HG03159 (cell line): ENCODE results near the gene GAN.
A peak's percentile ranks its signal among the peaks of the same experiment; 100 is the strongest.
"Not testable (repeated sequence)": the region's sequence is repeated elsewhere in the genome, so short reads cannot be mapped to it uniquely, and the experiment has no call there.

Experiments
- ATAC-seq: cut with Tn5 transposase; IDR thresholded peaks from one replicate; pipeline ENCODE4 v1.9.1; 2021; ENCODE audit warnings: mild to moderate bottlenecking, moderate library complexity; ENCODE audit not compliant: unreplicated experiment

The GAN gene

GRCh38 chr16:81394966-81395655 lies 80.3 kb downstream of the GAN start:
- no peak for ATAC-seq

GRCh38 chr16:81397058-81397878 lies 82.5 kb downstream of the GAN start:
- ATAC-seq, result no peak

DNA sequence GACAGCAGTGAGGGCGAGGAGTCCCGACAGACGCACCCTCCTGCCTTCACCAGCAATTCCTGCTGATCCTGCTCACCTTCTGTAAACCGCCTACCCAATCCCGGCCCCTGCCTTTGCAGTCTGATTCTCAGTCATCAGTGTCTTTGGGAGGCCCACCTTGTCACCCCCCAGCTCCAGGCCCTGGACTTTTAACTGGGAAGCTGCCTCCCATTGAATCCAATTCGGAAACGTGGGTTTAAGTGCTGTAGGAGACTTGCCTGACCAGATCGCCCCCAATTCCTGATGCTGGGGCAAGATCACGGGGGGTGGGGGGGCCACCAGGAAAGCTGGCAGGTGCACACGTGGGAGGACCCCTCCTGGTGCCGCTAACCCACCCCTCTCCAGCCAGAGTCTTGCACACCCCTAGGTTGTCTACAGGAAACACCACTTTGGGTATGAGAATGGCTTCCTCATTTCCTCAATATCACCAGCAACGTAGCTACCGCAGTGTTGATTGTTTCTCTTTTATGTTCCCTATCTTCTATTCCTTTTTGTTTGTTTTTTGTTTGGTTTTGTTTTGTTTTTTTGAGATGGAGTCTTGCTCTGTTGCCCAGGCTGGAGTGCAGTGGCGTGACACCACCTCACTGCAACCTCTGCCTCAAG lies 83.2 kb downstream of the GAN start:
- ATAC-seq, result no peak

- ATAC-seq, result no peak
Observed at GRCh38 chr16:81399909-81400308, 85.1 kb downstream of the GAN start.

GRCh38 chr16:81401035-81401950 lies 86.5 kb downstream of the GAN start:
- no peak for ATAC-seq

DNA sequence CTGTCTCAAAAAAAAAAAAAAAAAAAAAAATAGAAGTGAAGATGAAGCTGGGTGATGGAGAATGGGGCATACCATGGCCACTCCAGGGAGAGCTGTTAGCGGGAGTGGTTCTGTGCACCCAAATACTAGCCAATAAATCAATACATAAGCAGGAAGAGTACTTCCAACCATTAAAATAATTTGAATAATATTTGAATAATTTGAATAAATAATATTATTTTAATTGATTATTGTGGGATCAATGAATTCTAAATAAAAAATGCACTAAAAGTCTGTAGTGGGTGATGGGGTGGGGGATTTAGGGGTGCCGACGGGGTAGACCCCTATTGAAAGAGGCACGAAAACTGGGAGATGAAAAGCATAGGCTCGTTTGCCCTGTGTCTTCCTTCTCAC lies 88.4 kb downstream of the GAN start:
- ATAC-seq, result no peak

DNA sequence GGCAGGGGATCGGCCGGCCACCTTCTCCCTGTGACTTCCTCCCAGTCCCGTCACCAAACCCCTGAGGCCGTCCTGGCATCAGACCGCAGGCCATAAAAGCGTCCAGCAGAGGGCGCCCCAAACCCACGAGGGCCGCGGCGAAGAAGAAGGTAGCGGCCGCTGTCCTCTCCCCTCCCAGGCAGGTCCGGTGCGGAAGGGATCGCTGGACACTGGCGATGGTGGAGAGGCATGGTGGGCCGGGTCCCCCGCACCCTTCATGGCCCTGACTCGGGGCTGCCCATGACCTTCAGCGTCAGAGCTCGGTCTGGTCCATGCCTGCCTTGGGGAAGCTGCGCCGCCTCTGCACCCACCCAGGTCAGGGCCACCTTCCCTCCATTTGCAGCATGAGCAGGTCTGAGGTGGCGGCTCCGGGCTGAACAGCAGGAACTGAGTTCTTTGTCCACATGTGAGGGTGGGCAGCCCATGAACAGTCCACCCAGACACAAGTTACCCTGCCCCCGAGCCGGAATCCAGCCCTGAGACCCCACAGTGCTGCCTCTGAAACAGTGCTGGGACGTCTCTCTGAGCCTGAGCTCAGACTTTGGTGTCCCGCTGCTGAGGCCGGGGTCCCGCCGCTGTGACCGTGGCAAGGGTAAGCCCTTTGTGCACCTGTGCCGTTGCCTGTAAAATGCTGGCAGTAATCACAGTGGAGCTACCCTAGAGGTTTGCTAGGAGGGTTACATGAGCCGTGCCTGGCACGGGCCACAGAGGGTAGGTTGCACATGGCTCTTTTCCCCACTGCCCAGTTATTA lies 89.0 kb downstream of the GAN start:
- ATAC-seq, result peak; percentile 76

- not testable (repeated sequence) for ATAC-seq
Observed at GRCh38 chr16:81405002-81405401, 90.2 kb downstream of the GAN start.

DNA sequence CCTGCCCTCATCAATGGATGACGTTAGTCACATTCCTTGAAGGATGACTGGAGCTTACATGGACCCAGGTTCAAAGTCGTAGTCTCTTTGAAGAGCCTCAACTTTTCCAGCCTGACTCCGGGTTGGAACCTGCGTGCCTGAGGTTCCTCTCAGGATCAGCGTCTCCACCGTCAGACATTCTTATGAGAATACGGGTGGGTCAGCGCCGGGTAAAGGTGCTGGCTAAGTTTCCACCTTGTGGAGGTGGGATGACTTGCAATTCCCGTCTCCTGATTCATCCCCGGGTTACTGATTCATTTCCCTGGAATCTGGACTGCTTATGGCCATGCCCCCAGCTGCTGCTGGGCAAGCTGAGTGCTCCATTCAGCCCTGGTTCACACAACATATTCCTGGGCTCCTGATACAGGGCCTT lies 90.9 kb downstream of the GAN start:
- no peak for ATAC-seq

DNA sequence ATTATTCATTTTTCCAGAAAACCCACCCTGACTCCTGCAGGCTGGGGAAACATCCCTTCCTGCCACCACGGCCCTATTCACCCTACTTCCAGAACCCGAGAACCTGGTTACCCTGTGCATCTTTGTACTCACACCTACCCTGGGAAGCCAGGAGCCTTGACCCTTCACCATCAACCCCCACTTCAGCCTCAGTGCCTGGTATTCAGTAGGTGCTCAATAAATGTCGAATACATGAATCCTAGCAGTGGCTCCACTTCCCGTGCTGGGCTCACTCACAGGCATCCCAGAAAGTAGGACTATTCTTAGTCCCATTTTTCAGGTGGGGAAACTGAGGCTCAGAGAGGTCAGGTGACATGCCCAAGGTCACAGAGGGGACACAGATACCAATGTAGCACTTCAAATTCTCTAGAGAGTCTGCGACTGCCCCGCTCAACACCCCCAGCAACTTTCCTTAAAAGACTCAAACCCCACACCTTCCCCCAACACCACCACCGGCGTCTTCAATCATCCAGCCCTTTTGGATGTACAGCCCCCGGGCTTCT lies 93.7 kb downstream of the GAN start:
- ATAC-seq, result no peak

DNA sequence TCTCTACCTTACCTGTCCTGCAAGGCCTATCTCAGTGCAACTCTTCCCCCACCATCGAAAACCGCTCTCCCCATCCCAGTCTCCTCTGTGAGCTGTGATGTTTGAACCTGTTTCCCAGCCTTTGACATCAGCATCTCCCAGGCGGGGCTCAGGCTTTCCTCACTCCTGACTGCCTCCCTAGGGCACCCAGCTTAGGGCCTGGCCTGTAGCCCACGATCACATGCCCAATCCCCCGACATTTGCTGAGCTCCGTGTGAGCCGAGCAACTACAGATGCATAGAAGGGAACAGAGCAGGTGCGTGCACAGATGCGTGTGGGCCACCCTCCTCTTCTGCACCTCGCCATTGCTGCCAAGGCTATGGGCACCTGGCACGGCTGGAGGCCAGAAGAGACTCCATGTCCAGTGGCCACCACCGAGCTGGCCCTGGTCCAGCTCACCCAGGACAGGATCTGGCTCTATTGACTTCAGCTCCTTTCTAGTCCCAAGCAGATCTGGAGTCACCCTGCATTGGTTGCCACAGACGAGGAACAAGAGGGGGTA lies 94.3 kb downstream of the GAN start:
- ATAC-seq, result no peak

DNA sequence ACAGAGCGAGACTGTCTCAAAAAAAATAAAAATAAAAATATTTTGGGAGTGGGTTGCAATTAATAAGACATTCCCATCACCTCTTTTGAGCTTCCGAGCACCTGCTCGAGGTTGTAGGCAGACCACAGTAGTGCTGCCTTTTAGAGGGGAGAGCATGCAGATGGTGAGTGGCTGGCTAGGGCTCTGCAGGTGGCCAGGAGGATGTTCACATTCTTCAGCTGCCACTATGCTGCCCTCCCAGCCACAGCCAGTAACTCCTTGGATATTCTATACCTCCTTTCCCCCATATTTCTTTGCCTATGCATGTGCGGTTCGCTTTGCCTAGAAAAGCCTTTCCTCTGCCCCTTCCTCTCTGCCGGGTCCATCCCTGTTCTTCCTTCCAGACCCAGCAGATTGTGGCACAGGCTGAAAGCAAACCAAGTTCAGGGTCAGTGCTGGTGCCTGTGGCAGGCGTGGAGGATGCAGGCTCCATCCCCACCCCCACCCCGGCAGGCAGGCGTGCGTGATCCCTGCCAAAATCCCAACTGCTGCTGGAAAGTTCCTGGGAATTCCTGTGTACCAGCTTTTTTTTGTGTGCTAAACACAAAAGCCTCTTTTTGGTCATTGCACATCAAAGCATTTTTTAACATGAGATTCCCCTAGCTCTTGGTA lies 96.0 kb downstream of the GAN start:
- no peak for ATAC-seq

- no peak for ATAC-seq
Observed at GRCh38 chr16:81413245-81413990, 98.7 kb downstream of the GAN start.

DNA sequence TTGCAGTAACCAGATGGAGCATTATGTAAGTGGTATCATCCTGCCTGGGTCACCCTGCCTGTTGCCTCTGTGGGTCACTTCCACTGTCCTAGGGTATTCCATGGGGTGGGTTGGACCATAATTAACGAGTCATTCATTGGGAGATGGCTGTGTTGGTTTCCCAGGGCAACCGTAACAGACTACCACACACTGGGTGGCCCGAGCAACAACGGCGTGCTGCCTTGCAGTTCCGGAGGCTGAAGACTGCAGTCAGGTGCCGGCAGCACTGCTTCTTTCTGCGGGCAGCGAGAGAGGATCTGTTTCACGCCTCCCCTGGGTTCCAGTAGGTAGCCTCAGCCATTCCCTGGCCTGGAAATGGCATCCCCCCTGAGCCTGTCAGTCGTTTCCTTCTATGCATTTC lies 101.0 kb downstream of the GAN start:
- ATAC-seq, result no peak

DNA sequence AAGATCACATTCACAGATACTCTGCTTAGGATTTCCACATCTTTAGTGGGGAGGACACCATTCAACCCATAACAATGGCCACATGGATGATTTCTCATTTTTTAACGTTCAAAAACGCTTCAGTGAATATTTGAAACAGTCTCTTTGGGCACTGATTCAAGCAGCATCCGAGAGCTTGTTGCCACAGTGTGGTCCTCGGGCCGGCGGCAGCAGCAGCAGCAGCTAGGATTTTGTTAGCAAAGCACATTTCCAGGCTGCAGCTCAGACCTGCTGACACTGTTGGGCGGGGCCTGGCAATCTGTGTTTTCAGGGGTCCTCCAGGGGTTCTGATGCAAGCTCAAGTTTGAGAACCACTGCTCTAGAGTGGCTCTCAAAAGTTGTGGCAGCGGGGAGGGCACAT lies 102.0 kb downstream of the GAN start:
- ATAC-seq, result no peak

DNA sequence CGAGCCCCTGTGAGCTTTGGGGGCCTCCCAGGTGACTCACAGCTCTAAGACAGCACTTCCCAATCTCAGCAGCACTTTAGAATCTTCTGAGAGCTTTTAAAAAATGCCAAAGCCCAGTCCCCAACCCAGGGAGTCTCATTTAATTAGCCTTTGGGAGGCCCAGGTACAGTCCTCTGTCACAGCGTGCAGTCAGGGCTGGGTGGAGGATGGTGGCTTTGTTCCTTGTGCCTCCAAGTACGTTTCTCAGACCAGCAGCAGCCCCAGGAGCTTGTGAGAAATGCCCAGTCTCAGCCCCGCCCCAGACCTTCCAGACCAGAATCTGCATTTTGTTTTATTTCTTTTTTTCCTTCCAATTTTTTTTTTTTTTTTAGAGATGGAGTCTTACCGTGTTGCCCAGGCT lies 102.4 kb downstream of the GAN start:
- no peak for ATAC-seq

- no peak for ATAC-seq
Observed at GRCh38 chr16:81419806-81420205, 105.0 kb downstream of the GAN start.

DNA sequence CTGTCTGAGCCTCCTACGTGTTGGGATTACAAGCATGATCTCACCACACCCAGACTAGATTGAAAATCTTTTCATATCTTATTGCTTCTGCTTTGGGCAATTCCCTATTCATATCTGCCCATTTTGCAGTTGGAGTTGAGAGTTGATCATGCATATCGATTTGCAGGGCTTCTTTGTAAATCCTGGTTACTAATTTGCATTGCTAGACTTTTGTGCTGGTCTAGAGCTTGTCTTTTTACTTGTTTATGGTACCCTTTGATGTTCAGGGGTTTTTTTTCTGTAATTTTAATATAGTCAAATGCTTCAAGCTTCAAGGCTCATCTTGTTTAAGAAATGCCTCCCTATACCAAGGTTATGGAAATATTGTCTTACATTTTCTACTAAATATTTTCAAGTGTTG lies 106.4 kb downstream of the GAN start:
- no peak for ATAC-seq
